ENCODE data around the gene LTBP2. TPM values are rescaled to one million over a fixed set of nuclear protein-coding genes. Genes with fewer than 3 reads are reported as not detected.
A peak's percentile ranks its signal among the peaks of the same experiment; 100 is the strongest.

Gene LTBP2
- total RNA-seq, 1 experiment from 2014 or later, result 9.6 TPM

DNA sequence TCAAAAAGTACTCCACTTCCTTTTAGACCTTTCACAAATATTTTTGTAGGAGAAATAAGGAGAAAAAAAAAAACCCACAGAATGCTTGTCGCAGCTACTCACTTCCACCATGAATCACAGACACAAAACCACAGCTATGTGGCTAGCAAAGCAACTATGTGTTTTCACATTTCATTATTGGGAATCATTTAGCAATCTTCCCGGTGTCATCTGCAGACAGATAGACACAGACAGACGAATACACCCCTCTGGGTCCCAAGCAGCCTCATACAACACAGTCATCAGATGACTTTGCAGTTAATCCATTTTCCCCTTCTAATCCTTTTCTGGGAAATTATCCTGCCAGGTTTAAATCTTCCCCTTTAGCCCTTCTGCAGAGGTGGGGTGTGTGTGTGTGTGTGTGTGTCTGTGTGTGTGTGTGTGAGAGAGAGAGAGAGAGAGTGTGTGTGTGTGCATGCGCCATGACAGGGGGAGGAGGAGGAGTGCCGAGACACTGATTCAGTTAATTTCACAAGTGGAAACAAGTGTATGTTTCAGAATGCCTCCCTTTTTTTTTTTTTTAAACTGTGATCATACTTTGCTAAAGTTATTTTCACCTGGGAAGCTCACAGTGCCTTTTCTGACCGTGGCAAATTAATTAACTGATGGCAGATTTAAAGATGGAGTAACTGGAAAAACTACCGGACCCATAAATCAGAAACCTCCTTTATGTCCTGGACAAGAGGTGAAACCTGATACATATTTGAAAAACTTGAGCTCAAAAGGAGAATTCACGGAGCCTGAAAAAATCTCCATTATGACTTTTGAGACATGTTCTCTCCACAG lies 39.9 kb downstream of the LTBP2 start:
- DNase-seq (ENCODE audit: low read depth), result peak; percentile 96

DNA sequence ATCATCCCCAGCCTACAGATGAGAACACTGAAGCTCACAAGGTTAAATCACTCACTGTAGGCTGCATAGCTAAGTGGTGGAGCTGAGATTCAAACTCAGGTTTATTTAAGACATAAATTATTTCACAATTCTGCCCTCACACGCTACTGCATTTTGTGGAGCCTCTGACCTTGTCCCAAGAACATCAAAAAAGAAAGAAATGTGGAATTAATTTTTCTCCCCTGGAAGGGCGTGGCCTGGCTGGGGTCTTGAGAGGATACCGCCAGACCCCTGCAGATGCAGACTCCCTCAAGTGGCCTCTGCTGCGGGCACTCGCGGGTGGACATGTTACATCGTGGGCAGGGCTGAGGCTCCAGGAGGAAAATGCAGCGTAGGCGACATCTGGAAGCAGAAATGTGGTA lies 40.6 kb downstream of the LTBP2 start:
- peak; percentile 37 for DNase-seq (ENCODE audit: low read depth)

DNA sequence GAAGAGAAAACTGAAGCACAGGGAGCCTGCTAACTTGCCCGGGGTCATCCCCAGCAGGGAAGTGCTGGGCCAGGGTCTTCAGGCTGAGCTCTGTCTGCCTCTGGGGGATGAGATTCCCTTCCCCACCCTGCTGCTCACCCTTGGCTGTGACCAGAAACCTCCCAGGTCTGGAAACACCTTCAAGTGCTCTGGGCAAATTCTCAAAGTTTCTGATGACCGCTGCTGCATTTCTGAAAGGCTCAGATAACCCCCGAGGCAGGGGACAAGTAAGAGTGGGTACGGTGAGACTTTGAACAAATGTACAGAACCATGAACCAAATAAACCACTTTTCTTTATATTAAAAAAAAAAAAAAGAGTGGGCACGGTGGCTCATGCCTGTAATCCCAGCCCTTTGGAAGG lies 41.3 kb downstream of the LTBP2 start:
- no peak for DNase-seq (ENCODE audit: low read depth)

DNA sequence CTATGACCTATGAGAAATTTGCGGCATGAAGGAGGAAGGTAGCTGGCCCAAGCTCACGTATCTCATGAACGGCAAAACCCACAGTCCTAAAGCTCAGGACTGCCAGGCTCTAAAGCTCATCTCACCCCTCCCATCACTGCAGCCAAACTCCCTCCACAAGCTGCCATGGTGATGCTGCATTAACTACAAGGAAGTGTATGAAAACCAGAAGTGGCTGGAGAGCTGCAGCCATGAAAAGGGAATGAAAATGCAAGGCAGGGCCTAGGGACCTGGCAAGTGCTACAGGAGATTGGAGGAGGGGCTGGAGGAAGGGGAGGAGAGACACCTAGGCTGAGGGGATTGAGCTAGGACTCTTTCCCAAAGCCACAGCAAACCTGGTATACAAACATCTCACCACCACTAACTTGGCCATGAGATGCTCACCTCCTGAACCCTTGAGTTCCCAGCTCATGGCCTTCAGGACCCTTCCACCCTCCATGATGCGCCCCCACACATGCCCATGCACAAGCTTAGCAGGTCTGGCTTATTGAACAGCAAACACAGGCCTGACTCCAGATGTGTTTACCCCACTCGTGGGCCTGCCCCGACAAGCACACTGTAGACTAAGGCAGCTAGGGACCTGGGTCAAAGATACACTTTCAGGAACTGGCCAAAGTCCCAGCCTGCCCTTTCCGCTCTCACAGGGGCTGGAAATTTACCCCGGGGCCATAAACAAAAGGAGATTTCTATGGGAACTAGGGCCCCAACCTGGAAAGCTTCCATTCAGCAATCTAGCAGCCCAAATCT lies 42.0 kb downstream of the LTBP2 start:
- peak; percentile 64 for DNase-seq (ENCODE audit: low read depth)

DNA sequence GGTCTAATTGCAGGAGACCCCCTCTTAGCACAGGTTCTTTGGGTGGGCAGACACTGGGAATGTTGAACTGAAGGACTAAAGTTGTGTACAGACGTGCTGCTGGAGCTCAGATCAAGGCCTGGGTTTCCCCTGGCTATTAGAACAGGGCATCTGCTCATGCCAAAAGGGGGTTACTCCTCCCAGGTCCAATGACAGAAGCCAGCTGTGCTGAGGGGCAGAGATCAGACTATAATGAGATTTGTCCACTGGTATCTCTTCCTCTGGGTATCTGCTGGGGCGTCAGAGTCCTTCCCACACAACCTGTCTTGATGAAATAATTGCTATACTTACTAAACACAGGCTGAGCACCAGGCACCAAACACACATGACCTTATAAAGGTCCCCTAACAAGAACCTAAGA lies 42.6 kb downstream of the LTBP2 start:
- DNase-seq (ENCODE audit: low read depth), result no peak

DNA sequence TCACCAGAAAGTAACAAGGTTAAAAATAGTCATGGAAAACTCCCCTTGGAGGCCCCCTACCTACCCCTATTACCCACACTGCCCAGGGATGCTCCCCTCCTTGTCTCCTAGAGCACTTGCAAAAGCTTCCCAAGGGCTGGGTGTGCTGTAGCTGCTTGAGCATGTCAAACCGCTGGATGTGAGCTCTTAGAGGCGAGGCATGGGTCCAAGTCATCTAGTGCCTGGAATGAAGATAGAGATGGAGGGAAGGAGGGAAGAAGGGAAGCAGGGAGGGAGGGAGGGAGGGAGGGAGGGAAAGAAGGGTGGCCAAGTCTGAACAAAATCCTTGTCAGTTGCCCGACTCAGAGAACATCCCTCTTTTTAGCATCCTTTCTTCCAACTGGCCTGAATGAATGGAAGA lies 43.1 kb downstream of the LTBP2 start:
- DNase-seq (ENCODE audit: low read depth), result no peak

DNA sequence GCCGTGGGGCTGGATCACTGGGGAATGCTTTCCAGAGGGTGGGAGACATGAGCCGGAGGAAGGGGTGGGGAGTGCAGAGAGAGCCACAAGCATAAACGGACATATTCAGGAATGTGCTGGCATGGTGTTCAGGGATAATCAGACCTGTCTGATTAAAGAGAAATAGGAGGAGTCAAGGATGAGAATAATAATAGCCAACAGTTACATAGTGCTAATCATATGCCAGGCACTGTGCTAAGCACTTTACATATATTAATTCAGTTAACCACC lies 43.7 kb downstream of the LTBP2 start:
- no peak for DNase-seq (ENCODE audit: low read depth)

DNA sequence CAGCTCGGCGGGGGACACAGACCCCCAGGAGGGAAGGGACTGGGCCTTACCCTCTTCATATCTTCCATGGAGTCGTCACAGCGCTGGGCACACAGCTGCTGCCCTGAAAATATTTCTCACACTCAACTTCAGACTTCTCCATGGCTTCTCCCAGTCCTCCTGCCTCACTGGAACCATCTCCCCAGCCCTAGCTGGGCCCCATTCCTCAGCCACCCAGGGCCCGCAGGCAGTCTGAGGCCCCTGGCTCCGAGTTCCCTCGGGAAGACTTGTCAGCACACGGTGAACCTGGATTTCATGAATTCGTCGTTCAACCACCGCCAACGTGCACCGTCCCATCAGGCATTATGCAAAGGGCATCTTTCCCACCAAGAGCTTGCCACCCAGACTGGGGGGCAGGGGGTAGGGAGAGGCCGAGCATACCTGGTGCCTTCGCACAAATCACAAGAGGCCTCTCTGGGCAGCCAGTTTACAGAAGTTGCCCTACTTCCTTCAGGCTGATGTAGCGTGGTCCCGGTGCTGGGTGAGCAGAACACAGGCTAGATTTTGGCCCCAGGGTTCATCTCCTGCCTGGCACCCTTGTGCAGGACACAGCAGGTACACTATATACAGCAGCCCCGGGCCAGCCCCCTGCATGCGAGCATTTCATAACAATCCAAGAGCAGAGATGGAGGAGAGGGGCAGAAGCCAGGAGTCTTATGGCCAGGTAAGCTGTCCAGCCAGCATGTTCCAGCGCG lies 44.2 kb downstream of the LTBP2 start:
- no peak for DNase-seq (ENCODE audit: low read depth)

DNA sequence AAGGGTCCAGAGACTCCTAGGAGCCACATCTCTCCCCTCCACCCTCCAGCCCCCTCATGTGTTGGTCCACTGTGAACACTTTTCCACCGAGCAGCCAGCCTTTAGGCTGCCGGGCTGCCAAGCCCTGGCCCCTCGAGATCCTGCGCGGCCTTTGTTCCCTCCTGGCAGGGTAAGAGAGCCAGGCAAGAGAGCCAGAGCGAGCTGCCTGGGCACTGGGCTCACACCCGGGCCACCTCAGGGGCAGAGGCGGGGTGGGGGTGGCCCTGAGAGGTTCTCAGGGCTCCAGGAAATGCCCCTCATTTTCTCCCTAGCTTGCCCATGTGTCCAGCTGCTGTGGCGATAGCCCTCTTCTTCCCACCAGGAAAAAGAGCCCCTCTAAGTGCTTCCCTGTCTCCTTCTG lies 44.8 kb downstream of the LTBP2 start:
- no peak for DNase-seq (ENCODE audit: low read depth)

DNA sequence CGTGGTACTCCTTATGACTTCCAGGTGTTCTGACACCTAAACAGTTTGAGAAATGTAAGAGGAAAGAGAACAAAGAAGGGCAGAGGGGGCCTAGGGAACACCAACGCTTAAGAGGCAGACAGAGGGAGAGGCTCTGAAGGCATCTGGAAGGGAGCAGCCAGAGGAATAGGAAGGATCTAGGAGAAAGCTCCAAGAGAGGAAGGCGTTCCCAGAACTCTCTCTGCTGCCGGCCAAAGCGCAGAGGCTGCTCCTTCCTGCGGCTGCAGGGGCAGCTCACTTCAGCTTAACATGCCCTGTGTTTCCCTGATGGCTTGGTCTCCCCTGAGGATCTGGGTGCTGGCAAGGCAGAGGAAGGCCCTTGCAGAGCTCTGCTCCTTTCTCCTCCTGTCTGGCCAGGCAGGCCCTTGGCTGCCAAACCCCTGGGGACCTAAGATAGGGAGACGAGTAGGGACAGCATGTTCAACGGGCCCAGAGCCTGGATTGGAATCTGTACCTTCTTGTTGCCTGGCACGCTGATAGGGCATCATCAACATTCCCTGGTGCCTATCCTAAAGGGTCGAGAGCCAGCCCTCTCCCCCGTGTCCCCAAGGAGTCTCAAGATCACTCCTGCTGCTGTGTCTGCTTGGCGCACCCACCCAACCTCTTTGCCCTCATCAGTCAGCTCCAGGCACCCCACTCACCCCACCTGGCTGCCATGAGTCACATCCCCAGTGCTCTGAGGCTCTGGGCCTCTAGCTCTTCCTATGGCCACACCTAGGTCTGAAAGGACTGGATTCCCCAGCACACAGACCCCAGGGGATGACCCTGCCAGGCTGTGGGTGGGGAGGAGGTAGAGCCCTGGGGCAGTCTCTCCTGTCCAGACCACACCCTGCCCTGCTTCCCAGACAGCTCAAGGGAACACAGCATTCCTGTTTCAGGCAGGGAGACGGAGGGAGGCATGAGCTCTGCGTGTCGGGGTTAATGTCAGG lies 45.6 kb downstream of the LTBP2 start:
- peak; percentile 80 for DNase-seq (ENCODE audit: low read depth)

DNA sequence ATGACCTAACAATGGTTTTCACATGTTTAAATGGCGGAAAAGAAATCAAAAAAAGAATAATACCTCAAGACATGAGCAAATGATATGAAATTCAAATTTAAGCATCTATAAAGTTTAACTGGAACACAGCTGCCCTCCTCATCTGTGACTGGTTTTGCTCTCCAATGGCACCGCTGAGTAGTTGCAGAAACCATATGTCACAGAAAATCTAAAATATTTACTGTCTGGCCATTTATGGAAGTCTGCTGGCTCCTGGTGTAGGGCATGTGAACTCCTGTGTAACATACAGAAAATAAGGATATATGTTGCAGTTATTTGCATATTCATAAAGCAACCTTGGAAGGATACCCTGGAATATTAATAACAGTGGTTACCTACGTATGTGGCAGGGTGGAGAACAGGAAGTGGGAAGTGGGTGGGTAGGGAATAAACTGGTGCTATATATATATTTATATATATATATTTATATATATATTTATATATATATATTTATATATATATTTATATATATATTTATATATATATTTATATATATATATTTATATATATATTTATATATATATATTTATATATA lies 48.4 kb downstream of the LTBP2 start:
- no peak for DNase-seq (ENCODE audit: low read depth)

DNA sequence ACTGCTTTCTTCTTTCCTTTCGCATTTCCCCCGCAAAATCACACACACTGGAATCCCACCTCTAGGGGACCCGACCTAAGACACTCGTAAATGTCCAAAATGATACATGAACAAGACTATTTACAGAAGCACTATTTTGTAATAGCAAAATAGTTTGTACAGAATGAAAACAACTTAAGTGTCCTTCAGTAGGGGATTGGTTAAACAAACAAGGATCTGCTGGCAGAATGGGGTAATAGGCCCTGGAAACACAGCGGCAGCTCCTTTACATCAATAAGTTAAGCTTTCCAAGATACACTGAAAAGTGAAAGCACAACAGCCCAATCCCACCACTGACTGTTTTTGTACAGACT lies 48.8 kb downstream of the LTBP2 start:
- DNase-seq (ENCODE audit: low read depth), result peak; percentile 70

DNA sequence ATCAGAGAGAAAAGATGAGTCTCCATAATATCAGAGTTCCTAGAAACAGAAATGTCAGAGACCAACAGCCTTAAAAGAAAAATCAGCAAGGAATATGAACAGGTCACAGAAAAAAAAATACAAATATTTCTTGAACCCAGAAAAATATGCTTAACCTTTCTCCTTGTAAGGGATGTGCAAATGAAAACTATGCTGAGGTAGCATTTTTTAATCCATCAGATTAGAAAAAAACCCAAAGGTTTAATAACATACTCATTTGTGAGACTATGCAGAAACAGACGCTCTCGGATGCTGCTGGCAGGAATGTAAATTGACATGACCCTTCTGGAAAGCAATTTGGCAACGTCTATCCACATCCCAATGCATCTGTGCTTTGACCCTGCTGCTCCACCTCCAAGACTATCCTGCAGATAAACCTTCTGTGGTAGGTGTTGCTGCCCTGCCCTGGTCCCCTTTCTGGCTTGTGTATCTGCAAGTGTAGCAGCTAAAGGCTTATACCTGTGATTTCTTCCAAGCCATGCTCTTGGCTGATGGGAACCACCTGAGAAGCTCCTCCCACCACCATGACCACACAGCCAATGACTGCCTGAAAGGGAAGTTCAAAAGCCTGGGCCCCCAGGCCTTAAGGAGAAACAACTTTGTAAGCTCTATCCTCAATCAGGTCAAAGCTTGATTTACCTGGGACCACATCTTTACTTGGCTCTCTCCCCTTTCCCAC lies 49.4 kb downstream of the LTBP2 start:
- DNase-seq (ENCODE audit: low read depth), result peak; percentile 56

DNA sequence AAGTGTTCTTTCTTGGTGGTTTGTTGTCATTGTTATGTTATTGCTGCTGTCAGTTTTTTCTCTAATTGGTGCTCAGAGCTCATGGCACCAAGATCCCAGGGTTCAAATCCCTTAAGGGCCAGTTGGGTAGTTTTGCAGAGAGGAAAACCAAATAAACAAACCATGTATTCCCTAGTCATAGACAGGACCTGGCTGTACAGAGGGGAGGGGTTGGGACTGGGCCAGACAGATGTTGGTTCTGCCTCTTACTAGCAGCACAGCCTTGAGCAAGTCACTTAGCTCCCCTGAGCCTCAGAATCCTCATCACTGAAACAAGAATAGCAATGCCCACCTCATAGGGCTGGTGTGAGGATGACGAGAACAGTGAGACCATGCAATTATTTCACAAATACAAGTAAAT lies 53.4 kb downstream of the LTBP2 start:
- no peak for DNase-seq (ENCODE audit: low read depth)

DNA sequence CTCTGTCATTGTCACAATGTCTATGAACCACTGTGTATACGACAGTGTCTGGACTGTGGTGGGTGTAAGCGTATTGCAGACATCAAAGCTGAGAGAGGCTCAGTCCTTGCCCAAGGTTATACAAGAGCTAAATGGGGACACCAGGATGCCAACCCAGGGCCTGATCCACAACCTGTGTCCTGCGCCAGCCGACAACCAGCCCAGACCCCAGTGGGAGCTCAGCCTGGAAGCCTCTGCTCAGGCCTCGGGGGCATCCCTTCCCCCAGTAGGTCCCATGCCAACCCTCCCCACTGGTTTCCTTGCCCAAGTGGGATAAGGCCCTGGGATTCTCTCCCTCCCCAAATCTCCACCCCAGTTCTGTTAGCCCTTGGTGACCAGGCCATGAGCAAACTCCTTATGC lies 54.3 kb downstream of the LTBP2 start:
- no peak for DNase-seq (ENCODE audit: low read depth)

DNA sequence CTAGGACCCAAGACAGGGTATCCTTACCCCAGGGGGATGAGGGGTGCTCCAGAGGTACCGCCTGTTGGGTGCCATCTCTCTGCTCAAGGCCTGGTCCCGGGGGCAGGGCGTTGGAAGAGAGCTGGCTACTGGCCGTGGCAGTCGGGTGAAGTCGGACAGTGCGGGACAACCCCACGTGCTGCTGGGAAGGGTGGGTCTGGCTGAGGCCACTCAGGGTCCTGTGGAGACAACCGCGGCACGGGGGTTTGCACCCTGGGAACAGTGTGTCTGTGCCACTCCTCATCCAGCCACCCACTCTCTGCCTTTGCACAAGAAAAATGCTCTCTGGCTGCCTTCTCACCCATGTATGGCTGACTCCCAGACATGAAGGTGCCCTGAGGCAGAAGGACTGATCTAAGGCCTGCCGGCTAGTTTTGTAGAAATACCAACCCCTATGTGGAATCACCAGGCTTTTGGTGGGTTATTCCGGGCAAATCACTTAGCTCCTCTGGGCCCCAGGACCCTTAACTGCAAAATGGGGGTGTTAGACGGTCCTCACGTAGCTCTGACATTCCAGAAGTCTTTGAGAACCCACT lies 56.5 kb downstream of the LTBP2 start:
- DNase-seq (ENCODE audit: low read depth), result no peak

DNA sequence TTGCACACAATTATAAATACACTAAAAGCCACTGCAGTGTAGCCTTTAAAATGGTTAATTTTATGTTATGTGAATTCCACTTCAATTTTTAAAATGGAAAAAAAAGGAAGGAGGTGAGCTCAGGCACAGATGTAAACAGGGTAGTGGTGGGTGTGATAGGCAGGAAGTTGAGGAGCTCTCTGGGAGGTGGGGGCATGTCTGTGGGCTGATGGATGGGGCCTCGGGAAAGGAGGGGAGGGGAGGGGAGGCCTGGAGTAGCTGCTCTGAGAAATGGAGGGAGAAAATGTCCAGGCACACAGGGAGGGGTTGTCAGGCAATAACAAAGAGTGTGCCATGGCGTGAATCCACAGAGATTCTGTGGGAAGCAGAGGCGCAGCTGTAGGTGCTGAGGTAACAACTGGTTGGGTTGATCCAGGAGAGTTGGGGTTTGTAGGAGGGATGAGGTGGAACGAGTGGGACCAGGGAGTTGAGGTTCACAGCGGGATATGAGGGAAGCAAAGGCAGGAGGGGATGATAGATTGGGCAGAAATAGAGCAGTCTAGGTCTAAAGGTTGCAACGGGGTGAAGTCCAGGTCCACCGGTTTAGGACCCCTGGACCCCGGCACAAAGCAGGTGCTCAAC lies 57.2 kb downstream of the LTBP2 start:
- no peak for DNase-seq (ENCODE audit: low read depth)

DNA sequence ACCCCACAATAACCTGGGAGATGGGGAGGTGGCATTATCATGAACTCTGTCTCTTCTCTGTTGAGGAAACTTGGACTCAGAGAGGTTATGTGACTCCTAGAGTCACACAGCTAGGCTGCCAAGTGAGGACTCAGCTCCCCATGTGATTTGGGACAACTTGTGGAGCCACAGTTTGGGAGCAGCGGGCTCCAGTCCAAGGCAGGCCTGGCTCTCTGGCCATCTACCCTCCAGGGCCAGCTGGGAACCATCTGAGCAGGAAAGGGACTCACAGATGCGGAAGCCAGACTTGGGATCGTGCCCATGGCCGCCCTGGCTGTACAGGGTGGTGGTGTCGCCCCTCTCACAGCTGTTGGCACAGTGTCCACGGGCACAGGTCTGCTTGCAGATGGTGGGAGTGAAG lies 59.4 kb downstream of the LTBP2 start:
- DNase-seq (ENCODE audit: low read depth), result no peak

DNA sequence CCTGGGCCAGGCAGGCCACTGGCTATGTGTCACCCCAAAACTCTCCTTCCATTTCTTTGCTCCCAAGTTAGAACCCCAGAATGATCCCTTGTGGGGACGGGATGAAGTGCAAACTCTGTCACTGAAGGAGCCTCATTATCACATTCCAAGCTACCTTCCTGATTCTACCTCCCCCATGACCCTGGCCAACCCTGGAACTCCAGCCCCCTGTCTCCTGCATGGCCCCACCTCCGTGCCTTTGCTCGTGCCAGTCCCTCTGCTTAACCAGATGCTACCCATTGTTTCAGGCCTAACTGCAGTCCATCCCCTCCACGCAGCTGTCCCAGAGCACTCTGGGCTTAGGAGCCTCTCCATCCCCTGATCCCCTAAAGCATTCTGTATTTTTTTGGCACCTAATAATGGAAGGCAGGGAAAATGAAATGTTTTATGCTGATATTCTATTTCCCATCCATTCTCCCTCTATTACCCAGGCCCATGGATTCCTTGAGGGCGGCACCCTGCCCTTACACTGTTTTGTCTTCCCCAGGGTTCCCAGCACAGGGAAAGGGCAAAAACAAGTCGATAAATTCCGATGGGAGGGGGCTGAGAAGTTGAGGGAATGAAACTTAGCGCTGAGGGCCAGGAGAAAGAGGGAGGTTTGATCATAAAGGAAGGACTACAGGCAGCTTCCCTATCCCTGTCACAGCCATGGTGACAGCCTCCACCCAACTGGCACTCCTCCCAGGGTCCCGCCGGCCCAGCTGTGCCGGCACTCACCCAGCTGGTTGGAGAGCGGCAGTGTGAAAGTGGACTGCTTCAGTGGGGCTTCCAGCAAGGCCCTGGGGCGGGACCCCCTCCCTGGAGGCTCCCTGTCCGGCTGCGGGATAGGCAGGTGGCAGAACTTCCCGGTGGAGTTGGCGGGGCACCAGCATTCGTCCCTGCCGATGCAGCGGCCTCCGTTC lies 60.3 kb downstream of the LTBP2 start:
- no peak for DNase-seq (ENCODE audit: low read depth)

All from Daoy (cell line).